ENCODE data around the gene TNFRSF18.
"Not testable (repeated sequence)": the region's sequence is repeated elsewhere in the genome, so short reads cannot be mapped to it uniquely, and the experiment has no call there.

TNFRSF18 gene

DNA sequence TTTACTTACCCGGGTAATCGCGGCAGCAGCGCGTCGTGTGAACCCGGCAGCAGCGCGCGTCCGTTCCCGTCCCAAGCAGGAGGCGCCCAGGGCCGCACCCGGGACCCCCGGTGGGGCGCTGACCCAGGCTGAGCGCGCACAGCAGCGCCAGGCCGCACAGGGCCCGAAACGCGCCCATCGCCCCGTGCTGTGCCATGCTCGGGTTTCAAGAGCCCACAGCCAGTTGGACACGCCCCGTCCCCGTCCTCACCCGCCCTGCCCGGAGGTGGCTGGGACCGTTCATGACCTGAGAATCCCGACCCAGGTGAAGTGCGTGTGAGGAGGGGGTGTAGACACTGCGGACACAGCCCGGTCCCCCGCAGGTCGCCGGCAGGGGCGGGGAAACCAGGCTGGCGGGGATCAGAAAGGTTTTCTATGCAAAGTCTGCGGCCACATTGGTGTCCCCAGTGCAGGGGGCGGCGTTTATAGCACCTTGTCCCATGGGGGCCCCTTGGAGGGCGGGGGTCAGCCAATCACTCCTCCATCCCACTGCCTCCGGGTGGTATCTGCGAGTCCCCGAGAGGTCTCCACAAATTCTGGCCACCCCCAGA is at the start of gene TNFRSF18:
Gene TNFRSF18 (minus strand): TSS at position 217 of the 590 bp plus-strand sequence. CDS start 21 bp downstream, at position 196.
- DNase-seq, result no peak

DNA sequence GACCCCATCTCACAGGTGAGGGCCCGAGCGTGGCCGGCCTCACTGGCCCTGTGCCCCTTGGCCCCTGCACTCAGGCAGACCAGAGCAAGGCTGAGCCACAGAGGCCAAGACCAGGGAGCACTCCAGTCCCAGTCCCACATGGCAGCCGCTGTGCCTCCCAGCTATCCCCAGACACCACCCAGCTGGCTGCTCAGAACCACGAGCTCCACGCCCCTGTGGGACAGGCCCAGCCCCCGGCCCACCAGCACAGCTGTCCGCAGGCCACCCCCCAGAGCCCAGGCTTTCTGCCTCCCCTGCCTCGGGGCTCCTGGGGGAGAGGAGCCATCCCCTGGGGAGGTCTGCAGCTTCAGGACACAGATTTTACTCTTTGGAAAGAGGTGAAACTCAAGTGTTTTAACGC is 49.2 kb upstream of the TNFRSF18 start:
- no peak for DNase-seq

DNA sequence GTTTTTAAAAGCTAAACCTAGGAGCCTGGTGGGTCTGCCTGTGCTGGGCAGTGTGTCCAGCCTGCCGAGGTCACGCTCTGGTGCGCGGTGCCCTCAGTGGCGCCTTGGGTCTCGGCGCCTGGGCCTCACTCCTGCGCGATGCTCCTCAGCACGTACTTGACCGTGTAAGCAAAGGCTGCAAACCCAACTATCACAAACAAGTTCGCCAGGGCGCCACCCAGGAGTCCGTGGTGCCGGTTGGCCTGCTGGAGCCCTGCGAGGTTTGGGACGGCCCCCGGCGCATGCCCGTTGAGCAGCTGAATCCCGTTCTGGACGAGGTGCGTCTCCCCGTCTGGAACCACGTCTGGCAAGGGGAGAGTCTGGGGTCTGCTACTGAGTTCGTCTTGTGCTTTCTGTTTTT is 48.7 kb upstream of the TNFRSF18 start:
- no peak for DNase-seq

DNA sequence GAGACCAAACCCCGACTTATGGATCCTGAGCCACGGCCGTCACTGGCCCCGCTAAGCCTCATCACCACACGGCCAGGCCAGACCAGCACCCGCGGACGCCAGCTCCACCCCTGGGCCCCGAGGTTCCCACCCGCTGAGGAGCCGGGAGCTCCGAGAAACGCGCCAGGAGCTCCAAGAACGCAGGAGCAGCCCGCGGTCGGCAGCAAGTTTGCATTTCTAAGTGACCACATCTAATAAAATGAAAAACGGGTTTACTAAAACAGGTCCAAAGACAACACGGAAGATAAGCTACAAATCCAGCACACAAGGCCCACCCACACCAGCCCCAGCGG is 48.2 kb upstream of the TNFRSF18 start:
- DNase-seq, result no peak

DNA sequence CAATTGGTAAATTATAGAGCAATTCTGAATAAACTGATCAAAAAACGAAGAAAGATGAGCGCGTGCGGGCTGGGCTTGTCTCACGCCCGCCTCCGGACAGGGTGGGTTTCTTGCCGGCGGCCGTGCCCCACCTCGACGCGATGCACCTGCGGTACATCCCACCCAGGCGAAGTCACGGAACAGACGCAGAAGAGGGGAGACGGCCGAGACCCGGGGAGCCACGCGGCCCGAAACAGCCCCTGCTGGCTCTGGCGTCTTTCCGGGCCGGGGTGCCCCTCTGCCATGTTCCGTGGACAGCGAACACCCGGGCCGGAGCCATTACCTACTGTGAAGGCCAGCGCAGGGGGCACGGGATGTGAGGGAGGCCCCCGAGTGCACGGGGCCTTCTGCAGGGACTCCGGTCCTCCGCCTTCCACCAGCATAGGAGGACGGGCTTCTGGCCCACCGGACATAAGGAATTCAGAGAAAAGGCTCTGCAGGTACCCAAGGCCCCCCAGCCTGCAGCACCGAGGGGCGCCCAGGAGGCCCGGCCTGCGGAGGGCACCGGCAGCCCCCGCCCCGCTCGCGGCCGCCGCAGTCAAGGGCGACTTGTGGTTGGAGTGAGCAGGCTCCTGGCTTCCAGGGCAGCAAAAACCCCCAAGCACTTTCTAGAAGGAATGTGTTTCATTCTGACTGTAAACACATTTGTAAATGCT is 47.7 kb upstream of the TNFRSF18 start:
- no peak for DNase-seq

DNA sequence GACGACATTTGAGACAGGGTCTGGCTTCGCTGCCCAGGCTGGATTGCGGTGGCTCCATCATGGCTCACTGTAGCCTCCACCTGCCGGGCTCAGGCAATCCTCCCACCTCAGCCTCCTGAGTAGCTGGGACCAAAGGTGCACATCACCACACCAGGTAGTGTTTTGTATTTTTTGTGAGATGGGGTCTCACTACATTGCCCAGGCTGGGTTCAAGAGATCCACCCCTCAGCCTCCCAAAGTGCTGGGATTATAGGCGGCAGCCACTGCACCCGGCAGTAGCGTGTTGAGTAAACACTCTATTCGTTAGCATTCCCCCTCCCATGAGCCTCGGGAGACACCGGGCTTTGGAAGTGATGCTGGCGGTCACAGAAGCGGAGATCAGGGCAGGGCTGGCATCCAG is 46.9 kb upstream of the TNFRSF18 start:
- no peak for DNase-seq

- DNase-seq, result no peak
These were observed 44.4 kb upstream of the TNFRSF18 start for GRCh38 chr1:1250786-1251284.

DNA sequence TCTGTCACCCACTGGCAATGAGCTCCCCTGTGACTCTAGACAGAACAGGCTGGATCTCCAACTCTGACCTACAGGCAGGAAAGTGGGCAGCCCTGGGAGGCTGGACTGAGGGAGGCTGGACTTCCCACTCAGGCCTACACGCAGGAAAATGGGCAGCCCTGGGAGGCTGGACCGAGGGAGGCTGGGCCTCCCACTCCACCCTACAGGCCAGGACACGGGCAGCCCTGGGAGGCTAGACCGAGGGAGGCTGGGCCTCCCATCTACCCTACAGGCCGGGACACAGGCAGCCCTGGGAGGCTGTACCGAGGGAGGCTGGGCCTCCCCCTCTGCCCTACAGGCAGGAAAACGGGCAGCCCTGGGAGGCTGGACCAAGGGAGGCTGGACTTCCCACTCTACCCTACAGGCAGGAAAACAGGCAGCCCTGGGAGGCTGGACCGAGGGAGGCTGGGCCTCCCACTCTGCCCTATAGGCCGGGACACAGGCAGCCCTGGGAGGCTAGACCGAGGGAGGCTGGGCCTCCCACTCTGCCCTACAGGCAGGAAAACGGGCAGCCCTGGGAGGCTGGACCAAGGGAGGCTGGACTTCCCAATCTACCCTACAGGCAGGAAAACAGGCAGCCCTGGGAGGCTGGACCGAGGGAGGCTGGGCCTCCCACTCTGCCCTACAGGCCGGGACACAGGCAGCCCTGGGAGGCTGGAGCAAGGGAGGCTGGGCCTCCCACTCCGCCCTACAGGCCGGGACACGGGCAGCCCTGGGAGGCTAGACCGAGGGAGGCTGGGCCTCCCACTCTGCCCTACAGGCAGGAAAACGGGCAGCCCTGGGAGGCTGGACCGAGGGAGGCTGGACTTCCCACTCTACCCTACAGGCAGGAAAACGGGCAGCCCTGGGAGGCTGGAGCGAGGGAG is 41.9 kb upstream of the TNFRSF18 start:
- not testable (repeated sequence) for DNase-seq

GRCh38 chr1:1247341-1247913 is 41.0 kb upstream of the TNFRSF18 start:
- no peak for DNase-seq

DNA sequence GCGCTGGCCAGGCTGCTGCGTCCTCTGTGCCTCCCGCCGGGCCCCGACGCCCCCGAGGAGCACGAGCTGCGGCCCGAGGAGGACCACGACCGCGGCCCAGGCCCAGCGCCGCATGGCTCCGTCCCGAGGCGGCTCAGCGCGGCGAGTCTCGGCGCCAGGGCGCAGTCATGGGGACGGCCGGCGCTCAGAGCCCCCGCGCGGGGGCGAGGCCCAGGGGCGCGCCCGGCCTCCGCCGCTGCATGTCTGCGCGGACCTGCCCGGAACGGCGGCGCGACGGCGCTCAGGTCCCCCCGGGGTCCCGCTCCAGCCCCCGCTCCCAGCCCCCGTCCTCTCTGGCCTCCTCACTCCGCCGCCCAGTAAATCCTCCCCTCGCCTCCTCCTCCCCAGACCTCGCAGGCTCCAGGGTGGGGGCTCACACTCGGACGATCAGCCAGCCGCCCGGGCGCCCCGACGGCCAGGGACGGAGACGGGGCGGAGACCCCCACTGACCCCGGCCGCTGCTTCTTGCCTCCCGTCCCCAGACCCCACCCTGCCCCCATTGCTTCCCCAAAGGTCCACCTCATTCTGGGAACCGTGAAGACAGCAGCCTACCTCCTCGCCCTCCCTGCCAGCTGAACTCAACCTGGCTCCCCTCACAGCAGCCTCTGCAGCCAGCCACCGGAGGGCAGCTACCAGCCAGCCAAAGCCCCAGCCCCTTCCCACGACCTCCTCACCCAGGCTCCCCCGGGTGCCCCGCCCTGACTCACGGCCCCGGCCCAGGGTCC is 40.4 kb upstream of the TNFRSF18 start, which contains the start of gene C1QTNF12:
Gene C1QTNF12 (minus strand): TSS at position 146 of the 764 bp plus-strand sequence. CDS start 32 bp downstream, at position 114.
- DNase-seq, result no peak

DNA sequence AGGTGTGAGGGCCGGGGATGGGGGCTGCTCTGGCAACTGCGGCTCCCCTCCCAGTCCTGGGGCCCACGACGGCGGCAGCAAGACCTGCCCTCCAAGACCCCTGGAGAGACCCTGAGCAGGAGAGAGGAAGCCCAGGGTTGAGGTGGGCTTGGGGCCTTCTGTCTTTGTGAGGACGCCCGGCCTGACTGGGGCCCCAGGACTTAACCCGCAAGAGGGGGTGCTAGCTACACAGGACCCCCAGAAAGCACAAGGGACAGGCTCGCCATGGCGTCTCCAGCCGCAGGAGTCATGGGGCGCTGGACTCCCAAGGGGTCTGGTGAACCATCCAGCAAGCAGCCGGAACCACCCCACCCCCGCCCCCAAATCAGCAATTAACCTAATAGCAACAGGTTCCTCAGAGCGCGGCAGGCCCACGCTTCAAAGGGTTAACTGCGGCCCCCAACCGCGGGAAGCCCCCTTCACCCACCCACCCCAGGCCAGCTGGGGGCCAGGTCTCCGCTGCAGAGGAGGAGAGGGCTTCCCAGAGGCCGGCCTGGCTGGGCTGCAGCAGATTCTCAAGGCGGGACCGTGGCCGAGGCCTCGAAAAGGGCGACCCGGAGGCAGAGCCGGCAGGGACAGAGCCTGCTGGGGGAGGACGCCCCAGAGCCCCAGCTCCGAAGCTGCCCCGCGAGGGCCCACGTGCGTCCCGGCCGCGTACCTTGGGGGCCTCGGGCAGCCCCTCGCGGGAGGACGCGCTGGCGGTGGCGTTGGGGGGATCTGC is 39.6 kb upstream of the TNFRSF18 start:
- DNase-seq, result no peak

DNA sequence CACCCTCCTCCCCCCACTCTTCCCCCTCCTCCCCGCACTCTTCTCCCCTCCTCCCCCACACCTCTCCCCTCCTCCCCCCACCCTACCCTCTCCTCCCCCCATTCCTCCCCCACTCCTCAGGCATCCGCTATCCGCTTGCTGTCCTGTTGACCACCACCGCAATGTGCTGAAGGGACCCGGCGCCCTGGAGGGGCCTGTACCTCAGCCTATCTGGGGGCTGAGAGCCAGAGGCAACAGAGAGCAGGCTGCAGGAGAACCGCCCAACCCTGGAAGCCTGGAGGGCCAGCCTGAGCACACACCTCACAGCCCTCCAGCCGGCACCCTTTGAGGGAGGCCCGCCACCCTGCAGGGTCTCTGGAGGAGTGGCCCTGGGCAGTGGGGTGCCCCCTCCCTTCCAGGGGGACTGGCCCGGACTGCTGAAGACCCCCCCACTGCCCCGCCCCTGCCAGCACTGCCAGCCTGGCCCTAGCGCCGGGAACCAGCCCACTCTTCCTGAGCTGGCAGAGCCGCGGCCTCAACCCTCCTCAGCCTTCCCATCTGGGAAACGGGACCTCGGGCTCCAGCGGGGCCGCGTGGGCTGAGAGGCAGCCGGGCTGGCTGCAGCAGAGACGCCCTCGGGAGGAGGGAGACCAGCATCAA is 38.9 kb upstream of the TNFRSF18 start:
- DNase-seq, result no peak

- DNase-seq, result no peak
These were observed 37.9 kb upstream of the TNFRSF18 start for GRCh38 chr1:1244192-1244811.

GRCh38 chr1:1243807-1244191 is 37.4 kb upstream of the TNFRSF18 start:
- no peak for DNase-seq

DNA sequence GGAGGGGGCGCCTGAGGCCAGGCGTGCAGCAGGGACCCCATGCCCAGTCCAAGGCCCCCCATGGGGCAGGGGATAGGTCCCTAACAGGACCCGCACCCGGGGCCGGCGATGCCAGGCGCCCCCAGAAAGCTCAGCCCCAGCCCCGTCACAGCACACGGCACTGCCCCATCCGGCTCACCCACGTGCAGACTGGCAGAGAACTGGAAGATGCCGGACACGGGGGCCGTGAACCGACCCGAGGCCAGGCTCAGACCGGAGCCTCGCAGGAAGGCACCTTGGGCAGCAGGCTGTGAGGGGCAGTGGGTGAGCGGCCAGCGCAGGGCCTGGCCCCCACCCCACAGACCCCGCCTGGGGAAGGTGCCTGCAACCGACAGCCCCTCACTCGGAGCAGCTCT is 36.9 kb upstream of the TNFRSF18 start:
- DNase-seq, result no peak

GRCh38 chr1:1242461-1243265 is 36.3 kb upstream of the TNFRSF18 start:
- DNase-seq, result no peak

DNA sequence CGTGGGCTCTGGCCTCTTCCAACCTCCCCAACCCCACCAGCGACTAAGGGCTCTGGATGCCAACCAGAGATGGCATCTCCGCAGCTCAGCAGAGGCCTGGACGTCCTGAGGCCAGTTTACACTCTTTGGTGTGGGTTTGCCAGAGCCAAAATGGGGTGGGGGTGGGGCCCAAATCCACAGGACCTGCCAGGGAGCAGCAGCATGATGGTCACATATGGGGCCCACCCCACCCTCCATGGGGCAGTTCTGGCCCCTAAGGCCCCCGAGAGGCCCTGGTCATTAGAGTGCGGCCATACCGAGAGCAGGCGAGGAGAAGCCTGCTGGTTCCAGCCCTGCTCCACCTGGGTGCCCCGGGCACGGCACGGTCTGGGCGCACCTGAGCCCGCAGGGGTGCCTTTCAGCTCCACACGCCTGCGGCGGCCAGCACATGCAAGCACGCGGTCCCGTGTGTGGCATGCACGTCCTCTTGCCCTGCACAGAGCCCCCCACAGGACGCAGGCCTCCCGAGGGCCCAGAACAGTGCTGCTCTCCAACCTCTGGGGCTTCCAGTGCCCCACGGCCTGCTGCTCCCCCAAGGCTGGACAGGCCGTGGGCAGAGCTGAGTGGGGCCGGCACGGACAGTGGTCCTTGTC is 35.3 kb upstream of the TNFRSF18 start:
- no peak for DNase-seq

DNA sequence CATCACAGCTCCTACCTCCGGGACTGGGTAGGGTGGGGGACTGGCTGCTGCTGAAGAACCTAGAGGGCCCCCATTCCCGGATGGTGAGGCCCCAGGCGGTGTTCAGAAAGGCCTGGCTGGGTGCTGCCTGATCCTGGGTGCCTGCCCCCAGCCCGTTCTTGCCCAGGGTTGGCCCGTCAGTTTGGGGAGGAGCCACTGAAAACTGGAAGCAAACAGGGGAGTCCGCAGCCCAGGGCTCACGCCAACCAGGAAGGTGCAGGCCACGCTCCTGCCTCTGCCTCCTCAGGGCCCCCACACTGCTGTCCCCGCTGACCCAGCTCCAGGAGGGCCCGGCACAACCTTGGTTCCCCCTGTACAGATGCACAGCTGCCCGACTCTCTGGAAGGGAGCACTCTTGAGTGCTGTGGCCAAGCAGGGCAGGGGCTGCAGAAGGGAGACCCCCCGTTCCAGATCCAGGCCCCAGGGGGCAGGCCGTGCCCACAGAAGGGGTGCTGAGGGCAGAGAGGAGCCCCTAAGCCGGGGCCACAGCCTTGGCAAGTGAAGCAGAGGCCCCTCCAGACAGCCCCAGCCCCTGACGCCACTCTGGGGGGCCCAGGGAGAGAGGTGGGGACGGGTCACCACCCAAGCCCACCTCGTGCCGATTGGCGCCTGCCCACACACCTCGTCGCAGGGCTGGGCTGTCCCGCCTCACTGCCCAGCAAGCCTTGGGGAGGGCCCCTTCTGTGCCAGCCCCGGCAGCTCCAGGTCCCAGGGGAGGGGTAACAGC is 34.6 kb upstream of the TNFRSF18 start:
- no peak for DNase-seq

DNA sequence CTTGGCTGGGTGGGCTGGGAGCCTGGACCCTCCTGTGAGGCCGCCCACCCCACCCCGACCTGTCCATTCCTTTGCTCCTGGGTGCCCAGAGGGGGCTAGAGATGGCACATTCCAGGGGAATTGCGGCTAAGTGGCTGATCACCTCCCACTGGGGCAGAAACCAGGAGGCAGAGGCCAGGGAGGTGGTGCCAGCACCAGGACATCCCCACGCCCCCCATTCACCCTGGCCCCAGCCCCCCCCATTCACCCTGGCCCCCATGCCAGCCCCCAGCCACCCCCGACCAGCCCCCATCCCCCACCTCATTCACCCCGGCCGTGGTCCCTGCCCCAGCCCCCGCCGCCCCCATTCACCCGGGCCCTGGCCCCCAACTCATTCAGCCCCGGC is 33.9 kb upstream of the TNFRSF18 start:
- no peak for DNase-seq

Measured in SW 1271 (cell line).